Measurements from ENCODE around the gene PARS2.

PARS2 gene

GRCh38 chr1:54768093-54768492 lies 3.8 kb upstream of the PARS2 start:
- DNase-seq: no peak

- DNase-seq: no peak
Observed at GRCh38 chr1:54767526-54767925, 3.2 kb upstream of the PARS2 start.

GRCh38 chr1:54766726-54767125 lies 2.4 kb upstream of the PARS2 start:
- no peak for DNase-seq

GRCh38 chr1:54764922-54765561 lies 719 bp upstream of the PARS2 start:
- DNase-seq: no peak

GRCh38 chr1:54763816-54764132 lies 549 bp downstream of the PARS2 start:
- no peak for DNase-seq

- no peak for DNase-seq
Observed at GRCh38 chr1:54758678-54759348, 5.5 kb downstream of the PARS2 start.

GRCh38 chr1:54757833-54758232 lies 6.5 kb downstream of the PARS2 start:
- no peak for DNase-seq

GRCh38 chr1:54754486-54755285 lies 9.6 kb downstream of the PARS2 start:
- DNase-seq: no peak

- DNase-seq: no peak
Observed at GRCh38 chr1:54754045-54754444, 10.3 kb downstream of the PARS2 start.

GRCh38 chr1:54751426-54751825 lies 12.9 kb downstream of the PARS2 start:
- no peak for DNase-seq

- no peak for DNase-seq
Observed at GRCh38 chr1:54750596-54750995, 13.7 kb downstream of the PARS2 start.

GRCh38 chr1:54748094-54748835 lies 16.1 kb downstream of the PARS2 start:
- DNase-seq: no peak

GRCh38 chr1:54745864-54746263 lies 18.5 kb downstream of the PARS2 start:
- DNase-seq: no peak

- no peak for DNase-seq
Observed at GRCh38 chr1:54745274-54745673, 19.0 kb downstream of the PARS2 start.

- no peak for DNase-seq
Observed at GRCh38 chr1:54744696-54745095, 19.6 kb downstream of the PARS2 start.

- DNase-seq: no peak
Observed at GRCh38 chr1:54743416-54744226, 20.7 kb downstream of the PARS2 start.

GRCh38 chr1:54742282-54742681 lies 22.0 kb downstream of the PARS2 start:
- DNase-seq: no peak

GRCh38 chr1:54741531-54741930 lies 22.8 kb downstream of the PARS2 start:
- DNase-seq: no peak

- DNase-seq: no peak
Observed at GRCh38 chr1:54738244-54738643, 26.1 kb downstream of the PARS2 start.

GRCh38 chr1:54736685-54737084 lies 27.6 kb downstream of the PARS2 start:
- DNase-seq: no peak

- DNase-seq: no peak
Observed at GRCh38 chr1:54728027-54728426, 36.3 kb downstream of the PARS2 start.

GRCh38 chr1:54724771-54725170 lies 39.6 kb downstream of the PARS2 start:
- no peak for DNase-seq

- DNase-seq: no peak
Observed at GRCh38 chr1:54723985-54724384, 40.3 kb downstream of the PARS2 start.

Data from effector CD8-positive, alpha-beta T cell (primary cell).